GM12878 (cell line): ENCODE measurements around the gene CCDC14.
"Not testable (repeated sequence)": the region's sequence is repeated elsewhere in the genome, so short reads cannot be mapped to it uniquely, and the experiment has no call there.

Source experiments
- ASH2L ChIP-seq: fragments of 300-600, 200-600 bp; sonication (generic); IDR thresholded peaks from 2 replicates; pipeline ENCODE4 v1.6.1; 2017; ENCODE audit warnings: low read depth, mild to moderate bottlenecking, borderline replicate concordance
- BHLHE40 ChIP-seq, 2 experiments: fragments of 450-650 bp in 1 of 2; IDR thresholded peaks; 2 replicates each; pipeline ENCODE4 v1.6.1; 2011 to 2017; ENCODE audit warnings: low read depth in 2 of 2, borderline replicate concordance in 1 of 2, improper control_type of control experiment in 1 of 2, low read length in 1 of 2, mild to moderate bottlenecking in 1 of 2
- CEBPB ChIP-seq, 2 experiments: fragments of 150-350 bp in 1 of 2; IDR thresholded peaks; 2 replicates each; pipeline ENCODE4 v1.6.1; 2012 to 2014; ENCODE audit warnings: low read depth in 2 of 2, low read length in 2 of 2, borderline replicate concordance in 1 of 2, inconsistent platforms in 1 of 2
- DPF2 ChIP-seq: fragments of 450-650 bp; IDR thresholded peaks from 2 replicates; pipeline ENCODE4 v1.6.1; 2017; ENCODE audit warnings: mild to moderate bottlenecking
- JUNB ChIP-seq: IDR thresholded peaks from 2 replicates; pipeline ENCODE4 v1.6.1; 2016; ENCODE audit warnings: antibody characterized with exemption, mild to moderate bottlenecking
- MXI1 ChIP-seq: fragments of 150-350 bp; IDR thresholded peaks from 2 replicates; pipeline ENCODE4 v1.6.1; 2011; ENCODE audit warnings: low read depth, mild to moderate bottlenecking, inconsistent platforms, low read length, improper control_type of control experiment
- POLR2AphosphoS5 ChIP-seq: IDR thresholded peaks from 2 replicates; pipeline ENCODE4 v1.6.1; 2011; ENCODE audit warnings: mild to moderate bottlenecking, low read length, inconsistent platforms
- TAF1 ChIP-seq: IDR thresholded peaks from 2 replicates; pipeline ENCODE4 v1.6.1; 2011; ENCODE audit warnings: mild to moderate bottlenecking, low read depth, low read length, borderline replicate concordance
- ZZZ3 ChIP-seq: IDR thresholded peaks from 2 replicates; pipeline ENCODE4 v1.6.1; 2011; ENCODE audit warnings: low read depth; ENCODE audit not compliant: control insufficient read depth, insufficient read length
- TF ChIP-seq, protein P1 (sequence below), 3 experiments: IDR thresholded peaks in 2 of 3; conservative IDR thresholded peaks in 1 of 3; 2 replicates each; pipeline ENCODE4 v1.5.1; 2011; ENCODE audit warnings: low read depth in 3 of 3, low read length in 3 of 3, mild to moderate bottlenecking in 3 of 3, control low read depth in 2 of 3, moderate library complexity in 2 of 3, inconsistent platforms in 1 of 3, mixed read lengths in 1 of 3; ENCODE audit not compliant: control insufficient read depth in 2 of 3, insufficient read depth in 1 of 3; ENCODE audit errors: extremely low read depth in 1 of 3

DNA sequence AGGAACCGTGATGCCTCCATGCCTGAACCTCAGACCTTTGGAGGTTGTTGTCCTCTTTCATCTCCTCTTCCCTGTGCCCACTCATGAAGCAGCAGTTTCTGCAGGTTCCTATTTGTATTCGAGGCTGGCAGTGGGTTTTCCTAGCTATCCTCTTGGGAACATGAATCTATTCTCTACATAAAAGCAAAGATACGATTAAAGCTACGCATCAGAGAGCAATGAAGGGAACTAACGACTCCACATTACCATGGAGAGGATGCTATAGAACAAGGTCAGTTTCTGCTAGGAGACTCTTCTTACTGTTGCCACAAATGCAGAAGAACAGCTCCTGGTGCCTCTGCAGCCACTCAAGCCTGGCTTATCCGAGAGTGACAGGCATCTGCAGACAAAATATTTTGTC lies 40.3 kb upstream of the CCDC14 start:
- TF ChIP-seq JUNB; TAF1; POLR2AphosphoS5; ZZZ3; ASH2L; BHLHE40 (IDR thresholded peaks at IDR 0.05; ENCODE audit: borderline replicate concordance in 1 of 2, low read depth in 2 of 2, low read length in 1 of 2); CEBPB (IDR thresholded peaks at IDR 0.05; ENCODE audit: borderline replicate concordance in 1 of 2, low read depth in 2 of 2, low read length in 2 of 2); DPF2; MXI1: not testable (repeated sequence)
- TF ChIP-seq, protein P1, sequence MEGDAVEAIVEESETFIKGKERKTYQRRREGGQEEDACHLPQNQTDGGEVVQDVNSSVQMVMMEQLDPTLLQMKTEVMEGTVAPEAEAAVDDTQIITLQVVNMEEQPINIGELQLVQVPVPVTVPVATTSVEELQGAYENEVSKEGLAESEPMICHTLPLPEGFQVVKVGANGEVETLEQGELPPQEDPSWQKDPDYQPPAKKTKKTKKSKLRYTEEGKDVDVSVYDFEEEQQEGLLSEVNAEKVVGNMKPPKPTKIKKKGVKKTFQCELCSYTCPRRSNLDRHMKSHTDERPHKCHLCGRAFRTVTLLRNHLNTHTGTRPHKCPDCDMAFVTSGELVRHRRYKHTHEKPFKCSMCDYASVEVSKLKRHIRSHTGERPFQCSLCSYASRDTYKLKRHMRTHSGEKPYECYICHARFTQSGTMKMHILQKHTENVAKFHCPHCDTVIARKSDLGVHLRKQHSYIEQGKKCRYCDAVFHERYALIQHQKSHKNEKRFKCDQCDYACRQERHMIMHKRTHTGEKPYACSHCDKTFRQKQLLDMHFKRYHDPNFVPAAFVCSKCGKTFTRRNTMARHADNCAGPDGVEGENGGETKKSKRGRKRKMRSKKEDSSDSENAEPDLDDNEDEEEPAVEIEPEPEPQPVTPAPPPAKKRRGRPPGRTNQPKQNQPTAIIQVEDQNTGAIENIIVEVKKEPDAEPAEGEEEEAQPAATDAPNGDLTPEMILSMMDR (IDR thresholded peaks at IDR 0.05 in 2 of 3, conservative IDR thresholded peaks at IDR 0.05 in 1 of 3; ENCODE audit: control insufficient read depth in 2 of 3, extremely low read depth in 1 of 3, insufficient read depth in 1 of 3, low read depth in 3 of 3, low read length in 3 of 3): not testable (repeated sequence)
